HG03558 (cell line): ENCODE measurements around the gene CEP83.

ENCODE experiments used
- ATAC-seq: cut with Tn5 transposase; IDR thresholded peaks from one replicate; pipeline ENCODE4 v1.9.1; 2021; ENCODE audit warnings: moderate number of reproducible peaks; ENCODE audit not compliant: unreplicated experiment; ENCODE audit errors: extremely low read depth

CEP83 gene

DNA sequence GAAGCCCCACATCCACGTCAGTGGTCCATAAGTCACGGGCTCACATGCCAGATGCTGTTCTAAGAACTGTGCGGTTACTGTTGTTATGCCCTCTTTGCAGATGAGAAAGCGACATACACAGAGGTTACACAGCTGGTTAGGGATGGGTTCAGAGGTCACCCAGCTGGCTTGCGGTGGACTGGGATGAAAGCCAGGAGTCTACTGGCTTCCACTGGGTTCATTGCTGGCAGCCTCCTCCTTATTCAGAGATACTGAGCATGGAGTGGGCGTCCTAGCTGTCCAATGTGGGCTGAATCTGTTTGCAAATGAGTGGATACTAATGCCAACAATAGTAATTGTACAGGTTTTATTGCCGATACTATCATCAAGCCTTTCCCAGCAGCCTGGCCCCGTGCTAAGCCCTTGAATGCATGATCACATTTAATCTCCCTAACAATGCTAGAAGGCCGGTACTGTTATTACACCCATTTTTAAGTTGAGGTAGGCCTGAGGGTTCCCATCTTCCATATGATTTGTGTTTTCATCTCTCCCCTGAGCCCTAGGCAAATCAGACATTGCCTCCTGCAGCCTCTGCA lies 182.2 kb downstream of the CEP83 start:
- no peak for ATAC-seq

DNA sequence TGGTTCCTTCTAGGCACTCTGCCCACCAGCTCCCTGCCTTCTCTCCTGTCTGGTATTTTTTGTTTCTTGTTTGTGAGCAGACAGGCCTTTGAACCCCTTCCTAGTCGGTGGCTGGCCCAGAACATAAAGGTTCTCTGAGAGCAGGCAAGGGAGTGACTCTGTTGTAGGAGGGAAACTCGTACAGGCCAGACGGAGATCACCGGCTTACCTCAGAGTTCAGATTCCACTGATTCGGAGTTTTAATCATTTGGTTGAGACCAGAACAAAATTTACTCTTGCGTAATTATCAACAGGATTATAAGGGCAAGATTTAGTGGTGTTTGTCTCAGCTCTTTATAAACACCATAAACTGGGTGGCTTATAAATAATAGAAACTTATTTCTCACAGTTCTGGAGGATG lies 182.9 kb downstream of the CEP83 start:
- ATAC-seq, result no peak

DNA sequence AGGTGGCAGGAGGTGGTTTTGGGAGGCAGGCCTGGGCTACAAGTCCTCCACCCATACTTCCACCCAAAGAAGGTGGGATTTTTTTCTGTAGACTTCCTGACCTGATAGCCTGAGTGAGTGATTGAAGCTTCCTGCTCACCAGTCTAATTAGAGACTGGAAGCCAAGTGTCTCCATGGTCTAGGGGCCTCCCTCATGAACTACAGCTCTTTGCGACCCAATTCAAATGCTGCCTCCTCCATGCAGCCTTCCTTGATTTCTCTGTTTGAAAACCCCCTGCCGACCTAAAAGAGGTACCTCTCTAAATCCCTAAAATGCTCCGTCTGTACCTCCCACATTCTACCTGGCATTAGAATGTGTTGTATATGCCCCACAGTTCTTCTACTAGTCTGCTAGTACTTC lies 186.4 kb downstream of the CEP83 start:
- ATAC-seq, result no peak

DNA sequence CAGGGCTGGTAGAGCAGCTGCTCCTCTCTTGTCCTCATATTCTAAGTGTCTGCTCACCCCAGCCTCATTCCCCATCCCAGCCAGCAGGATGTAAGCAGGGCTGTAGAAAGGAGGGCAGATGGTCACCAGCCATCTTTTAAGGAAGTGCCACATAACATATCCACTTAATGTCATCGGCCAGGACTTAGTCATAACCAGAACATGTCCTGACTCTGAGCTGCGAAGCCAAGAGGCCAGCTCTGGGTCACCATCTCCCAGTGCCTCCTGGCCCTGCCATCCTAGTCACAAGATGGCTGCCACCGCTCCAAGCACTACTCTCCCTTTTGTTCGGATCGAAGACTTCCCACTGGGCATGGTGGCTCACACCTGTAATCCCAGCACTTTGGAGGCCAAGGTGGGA lies 187.4 kb downstream of the CEP83 start:
- ATAC-seq, result no peak

DNA sequence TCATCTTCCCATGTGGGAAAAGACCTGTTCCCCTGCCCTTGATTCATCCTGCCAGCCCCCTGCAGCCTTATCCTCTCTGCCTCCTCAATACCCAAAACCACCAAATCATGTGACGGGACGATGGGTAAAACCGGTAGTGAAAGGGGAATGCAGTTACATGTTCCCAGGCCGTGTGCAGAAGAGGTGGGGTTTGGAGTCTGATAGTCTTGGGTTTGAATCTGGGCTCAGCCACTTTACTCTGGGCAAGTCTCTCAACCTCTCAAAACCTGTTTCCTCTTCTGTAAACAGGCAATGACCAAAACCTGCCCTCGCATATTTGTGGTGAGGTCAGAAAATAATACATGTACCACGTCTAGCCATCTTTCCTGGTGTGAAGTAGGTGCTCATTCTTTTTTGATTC lies 188.3 kb downstream of the CEP83 start:
- no peak for ATAC-seq

DNA sequence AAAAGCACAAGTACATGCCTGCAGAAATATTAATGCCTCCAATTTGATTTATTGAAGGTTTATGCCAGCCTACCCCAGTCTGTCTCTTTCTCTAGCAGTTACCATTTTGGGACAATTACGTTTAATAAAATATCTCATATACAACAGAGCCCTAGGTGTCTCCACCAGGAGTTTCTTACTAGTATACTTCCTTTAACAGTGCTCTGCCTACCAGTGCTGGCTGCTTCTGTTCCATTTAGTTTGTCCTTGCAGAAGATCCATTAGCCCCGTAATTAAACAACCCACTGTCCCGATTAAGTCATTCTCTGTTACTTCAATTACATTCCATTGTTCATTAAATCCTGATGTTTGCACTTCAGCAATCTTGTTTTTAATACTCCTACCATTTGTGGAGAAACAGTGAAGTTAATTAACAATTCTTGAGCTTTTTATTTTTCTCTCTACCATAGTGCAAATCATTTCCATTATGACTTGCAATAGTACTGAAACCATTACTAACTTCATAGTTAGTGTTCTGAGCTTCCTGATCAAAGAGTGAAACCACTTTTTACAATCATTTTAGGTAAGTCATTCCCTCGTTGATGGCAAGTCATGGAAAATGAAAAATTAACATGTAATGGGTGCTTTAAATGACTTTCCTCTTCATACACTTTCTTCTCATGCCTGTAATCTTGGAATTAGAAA lies 190.2 kb downstream of the CEP83 start:
- no peak for ATAC-seq

DNA sequence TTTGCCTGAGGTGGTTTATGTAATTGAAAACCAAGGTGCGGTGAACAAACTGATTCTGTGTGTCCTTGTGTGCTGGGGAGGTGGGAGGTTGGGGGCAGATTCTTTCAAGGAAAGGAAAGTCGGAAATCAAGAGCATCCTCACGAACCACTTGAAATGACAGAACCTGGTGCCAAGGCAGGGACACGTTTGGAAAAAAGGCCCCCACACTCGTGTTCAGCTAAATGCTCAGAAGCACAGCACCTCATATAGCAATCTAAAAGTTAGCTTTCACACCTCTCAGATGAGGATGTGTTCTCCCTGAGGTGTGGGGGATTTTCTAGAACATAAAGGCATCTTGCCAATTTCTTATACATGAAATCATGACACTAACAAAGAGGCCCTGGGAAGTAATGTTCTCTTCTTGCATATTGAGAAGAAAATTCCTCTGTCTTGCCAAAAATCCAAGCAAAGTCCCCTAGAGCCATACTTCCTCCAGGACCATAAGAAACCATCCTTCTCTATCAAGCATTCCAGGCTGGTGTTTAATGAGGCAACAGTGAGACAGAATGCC lies 191.7 kb downstream of the CEP83 start:
- ATAC-seq, result no peak

DNA sequence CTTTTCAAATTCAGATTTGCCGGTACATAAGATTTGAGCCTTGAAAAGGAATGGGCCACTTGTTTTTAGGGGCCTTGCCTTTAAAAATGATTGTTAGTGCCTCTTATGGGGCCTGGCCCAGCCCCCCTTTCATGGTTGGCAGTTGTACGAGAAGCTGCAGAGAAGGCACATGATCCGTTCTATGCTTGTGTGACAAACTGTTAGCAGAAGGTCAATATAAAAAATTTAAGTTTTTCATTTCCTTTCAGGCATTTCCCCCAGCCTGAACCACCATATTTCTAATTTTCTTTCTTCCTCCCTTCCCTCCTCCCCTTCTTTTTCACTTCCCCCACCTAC lies 192.2 kb downstream of the CEP83 start:
- no peak for ATAC-seq

DNA sequence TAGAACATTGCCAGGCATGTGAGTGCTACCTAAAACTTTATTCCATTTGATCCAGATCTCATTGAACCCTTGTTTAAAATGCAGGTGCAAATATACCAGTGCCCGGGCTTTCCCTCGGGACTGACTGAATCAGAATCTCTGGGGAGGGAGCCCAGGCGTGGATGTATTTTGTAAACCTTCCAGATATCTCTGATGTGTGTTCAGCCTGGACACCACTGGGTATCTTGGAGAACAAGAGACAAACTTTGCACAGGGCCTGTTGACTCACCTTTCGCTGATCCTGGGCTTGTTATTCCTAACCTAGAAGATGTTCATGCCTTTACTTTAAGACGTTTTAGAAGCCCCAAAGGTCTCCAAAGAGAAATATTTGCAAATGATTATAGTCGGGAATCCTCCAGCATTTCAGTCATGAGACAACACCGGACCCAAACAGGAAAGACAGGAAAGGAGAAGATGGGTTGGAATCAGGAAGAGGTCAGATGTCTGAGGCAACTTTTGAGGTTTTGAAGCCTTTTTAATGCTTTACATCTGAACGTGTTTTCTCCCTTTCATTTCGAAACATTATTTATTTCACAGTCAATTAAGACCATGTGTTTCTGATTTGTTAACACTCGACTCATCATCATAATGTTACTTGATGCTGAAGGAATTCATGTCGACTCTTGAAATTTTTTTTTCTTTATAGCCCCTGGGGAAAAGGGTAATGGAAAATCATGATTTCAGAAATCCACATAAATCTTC lies 192.7 kb downstream of the CEP83 start:
- ATAC-seq, result no peak

DNA sequence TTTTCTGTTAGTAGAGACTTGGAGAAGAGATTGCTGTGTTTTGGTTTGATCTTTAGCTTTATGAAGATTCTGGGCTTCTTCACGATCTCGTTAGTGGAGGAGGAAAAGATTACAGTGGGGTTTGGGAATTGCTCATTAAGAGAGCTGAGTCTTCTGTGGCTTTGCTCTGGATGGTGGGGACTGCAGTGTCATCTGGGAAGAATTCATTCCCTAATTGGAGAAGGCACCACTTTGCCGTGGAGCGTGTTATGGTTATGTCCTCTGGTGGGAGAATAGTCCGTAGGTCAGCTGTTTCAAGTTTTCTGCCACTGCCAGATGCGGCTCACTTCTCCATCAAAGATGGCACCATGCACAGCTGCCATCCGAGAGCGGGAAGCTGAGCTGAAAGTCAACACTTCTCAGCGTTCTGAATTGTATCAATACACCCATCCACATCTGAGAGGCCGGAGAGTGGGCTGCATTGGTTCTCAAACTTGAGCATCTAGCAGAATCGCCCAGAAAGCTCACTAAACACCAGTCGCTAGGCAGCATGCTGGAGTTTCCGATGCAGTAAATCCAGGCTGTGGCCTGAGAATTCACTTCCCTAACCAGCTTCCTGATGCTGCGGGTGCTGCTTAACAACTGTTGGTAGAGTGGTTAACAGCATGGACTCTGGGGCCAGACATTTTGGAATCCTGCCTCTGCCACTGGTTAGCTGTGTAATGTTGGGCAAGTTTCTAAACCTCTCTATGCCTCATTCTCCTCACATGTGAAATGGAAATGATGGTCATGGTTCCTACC lies 193.5 kb downstream of the CEP83 start:
- no peak for ATAC-seq

DNA sequence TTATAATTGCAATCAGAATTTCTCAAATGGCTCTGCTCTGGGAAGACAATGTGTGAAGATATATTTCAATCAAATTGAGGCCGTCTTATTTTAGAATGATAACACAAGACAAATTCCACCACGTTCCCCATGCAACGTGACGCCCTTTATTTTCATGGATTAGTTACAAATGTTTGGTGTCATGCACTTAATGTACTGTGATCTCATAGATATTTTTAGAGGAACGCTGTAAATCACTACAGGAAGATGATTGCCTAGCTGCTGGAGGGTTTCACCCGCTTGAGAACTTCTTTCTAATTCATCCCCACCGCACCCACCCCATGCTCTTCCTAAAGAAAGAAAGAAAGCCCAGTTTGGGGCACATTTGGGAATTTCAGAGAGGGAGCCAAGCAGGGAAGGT lies 194.1 kb downstream of the CEP83 start:
- ATAC-seq, result no peak

DNA sequence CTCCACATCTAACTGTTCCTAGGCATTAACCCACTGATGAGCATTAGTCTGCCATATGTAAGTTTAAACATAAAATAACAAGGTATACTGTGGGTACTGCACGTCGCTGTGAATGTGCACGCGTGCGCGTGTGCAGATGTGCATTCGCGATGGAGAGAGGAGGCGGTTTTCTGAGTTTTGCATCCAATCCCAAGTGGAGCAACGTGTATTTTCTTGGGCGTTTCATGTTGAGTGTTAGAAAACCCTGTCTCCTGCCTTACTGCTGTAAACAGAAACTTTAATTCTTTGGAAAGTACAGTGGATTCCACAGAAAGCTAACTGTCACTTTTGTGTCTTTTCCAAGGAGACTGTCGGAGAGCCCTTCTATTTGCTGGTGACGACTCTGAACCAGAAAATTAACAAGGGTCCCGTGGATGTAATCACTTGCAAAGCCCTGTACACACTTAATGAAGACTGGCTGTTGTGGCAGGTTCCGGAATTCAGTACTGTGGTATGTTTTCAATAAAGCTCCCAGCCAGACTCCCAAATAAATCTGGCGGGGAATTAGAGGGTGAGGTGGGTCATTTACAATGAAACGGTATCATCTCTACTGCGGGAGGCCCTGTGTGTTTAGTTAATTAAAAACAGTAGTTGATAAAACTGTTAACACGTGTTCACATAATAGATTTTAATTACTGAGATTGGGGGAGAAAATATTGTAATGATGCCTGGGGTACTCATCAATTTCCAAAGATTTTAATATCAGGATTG lies 194.8 kb downstream of the CEP83 start:
- no peak for ATAC-seq

DNA sequence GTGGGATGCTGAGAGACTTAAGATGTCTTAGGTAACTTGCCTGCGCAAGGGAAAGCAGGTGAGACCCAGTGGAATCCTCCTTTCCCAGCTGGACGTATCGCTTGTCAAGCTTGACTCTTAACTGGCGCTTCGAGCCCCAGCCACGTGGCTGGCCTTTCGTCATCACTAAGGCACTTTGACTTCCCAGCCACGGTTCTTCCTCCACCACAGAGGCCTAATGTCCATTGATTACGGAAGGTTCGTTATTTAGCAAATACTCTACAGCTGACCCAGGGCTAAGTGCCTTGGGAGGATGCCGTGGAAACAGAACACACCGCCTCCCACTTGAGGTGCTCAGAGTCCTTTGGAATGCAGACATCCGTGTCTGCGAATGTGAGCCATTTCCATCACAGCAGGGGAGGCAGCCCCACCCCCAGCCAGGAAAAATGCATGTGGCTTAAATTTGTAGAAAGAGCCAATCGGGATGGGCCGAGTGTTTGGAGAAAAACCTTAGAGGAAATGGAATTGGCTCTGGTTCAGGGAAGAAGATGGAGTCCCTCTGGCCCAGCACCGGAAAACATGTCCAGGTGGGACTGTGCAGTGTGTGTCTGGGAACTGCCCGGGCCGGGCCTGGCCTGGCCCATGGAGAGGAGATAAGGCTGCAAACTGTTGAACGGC lies 195.6 kb downstream of the CEP83 start:
- ATAC-seq, result no peak

DNA sequence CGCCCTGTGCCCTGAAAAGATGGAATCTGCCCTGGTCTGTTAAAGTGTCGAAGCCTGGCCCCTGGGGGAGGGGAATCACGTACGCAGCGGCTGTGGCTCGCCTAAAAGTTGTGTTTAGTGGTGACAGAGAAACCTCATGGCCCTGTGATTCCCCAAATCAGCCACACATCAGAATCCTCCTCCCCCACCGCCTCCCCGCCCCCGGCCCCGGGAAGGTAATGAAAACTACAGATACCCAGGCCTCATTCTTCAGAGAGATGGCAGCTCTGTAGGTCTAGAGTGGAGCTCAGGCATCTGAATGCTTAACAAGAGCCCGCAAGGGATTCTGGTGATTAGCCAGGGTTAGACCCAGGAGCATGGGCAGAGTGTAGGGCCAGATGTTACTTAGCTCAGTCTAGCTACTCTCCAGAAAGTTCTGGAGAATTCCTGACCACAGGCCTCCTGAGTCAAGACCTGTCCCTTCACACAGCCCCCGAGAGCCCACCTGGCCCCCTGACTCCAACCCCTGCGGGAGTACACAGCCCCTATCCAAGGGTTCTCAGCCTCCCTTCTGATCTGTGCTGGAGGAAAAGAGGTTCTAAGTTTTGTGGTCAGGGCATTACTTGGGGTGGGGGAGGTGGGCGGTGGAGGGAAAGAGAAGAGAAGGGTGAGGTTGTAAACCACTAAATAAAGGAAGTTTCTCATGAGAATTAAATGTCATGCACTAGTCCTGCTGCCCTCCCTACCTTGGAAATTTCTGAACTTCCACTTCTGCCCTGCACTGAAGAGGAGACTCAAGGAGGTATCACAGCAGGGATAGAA lies 196.5 kb downstream of the CEP83 start:
- no peak for ATAC-seq

DNA sequence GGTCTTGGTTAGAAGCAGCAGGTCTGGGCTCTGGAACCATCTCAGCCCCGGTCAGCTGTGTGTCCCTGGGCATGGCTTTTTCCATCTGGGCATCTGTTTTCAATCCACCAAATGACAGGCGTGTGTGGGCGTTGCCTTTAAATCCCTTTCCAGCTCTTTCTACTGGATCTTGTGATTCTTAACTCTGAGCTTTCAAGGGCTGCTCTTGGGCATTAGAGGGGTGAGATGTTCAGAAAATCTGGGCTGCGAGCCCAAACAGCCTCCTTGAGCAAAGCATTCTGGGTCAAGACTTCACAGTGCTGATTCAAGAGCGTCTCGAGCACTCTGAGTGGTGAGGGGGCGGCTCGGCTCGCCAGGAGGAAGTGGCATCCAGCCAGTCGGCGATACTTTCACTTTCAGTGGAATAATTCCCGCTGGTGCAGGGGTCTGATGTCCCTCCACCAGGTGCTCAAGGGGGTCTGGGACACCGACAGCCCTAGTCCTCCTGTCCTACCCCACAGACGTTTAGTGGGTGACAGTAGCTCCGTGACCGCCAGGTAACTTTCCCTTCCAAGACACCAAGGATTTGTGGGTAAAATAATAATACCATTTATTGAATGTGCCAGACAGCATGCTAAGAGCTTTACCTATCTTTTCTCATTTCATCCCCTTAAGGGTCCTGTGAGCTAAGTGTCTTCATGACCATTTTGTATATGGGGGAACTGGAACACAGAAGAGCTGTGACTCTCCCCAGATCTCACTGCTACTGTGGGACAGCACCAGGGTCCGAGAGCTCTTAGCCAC lies 197.2 kb downstream of the CEP83 start:
- ATAC-seq, result no peak

DNA sequence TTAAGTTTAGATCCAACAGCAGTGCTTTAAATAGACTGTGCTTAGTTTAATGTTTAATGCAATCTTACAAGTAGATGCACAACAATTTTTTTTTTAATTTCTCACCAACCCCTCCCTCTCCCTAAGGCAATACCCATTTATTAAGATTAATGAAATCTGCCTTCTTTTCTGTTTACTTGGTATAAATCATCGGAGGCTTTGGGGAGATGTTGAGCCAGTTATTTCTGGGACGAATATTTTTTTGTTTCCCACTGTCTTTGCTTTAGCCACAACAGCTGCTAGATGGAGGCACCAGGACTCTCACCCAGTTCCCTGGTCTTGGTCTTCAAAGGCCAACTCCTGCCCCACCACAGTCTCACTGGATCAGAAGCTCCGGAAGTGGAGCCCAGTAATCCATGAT lies 197.9 kb downstream of the CEP83 start:
- no peak for ATAC-seq

DNA sequence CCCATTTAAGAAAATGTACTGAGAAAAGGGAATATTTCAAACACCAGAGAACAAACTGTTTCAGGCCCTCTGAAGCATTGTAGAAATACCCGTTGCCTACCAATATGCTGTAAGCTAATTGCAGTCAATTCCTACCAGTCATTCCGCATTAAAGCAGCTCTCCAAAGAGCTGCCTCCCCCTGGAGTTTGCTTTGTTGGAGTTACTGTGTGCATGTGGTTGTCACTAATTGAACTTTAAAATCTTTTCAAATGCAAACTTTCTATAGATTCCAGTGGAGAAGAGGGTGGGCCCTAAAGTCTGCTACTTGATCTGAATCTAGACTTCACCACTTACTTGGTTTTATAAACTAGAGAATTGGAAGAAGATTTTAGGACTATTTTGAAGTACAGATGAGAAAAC lies 198.5 kb downstream of the CEP83 start:
- ATAC-seq, result no peak

DNA sequence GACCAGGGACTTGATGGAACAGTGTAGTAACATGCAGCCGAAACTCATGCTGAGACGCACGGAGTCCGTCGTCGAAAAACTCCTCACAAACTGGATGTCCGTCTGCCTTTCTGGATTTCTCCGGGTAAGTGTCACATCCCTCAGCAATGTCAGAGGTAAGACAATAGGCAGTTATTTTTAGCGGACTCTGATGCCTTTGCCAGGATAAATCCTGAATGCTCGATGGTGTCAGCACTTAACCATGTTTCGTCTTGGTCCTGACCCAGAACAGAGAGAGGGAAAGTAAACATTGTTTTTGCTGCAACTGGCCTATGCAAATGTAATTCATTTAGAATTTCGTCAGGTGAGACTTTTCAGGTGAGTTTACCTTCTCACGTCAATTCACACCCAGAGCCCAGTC lies 198.9 kb downstream of the CEP83 start:
- ATAC-seq, result no peak
